OCI-LY1 (cell line): ENCODE results near the gene TVP23A.
"Not testable (repeated sequence)": the region's sequence is repeated elsewhere in the genome, so short reads cannot be mapped to it uniquely, and the experiment has no call there.

Experiments used
- H2AFZ ChIP-seq: fragments of 200-600 bp; sonication (generic), shearing (Covaris generic); 2 replicates; pipeline ENCODE4 v1.6.0; 2014; ENCODE audit warnings: antibody characterized with exemption, mild to moderate bottlenecking, low read length
- H3F3A ChIP-seq: fragments of 200-600 bp; sonication (generic), shearing (Covaris generic); 2 replicates; pipeline ENCODE4 v1.6.0; 2014; ENCODE audit warnings: mild to moderate bottlenecking, antibody characterized with exemption, low read length, moderate library complexity; ENCODE audit not compliant: insufficient read depth
- H3K27ac ChIP-seq: fragments of 200-600 bp; sonication (generic); 2 replicates; pipeline ENCODE4 v1.5.1; 2014; ENCODE audit warnings: low read length, mixed run types, mild to moderate bottlenecking, low read depth; ENCODE audit not compliant: poor library complexity, severe bottlenecking
- H3K27me3 ChIP-seq: fragments of 200-600 bp; sonication (generic); 2 replicates; pipeline ENCODE4 v1.6.0; 2014; ENCODE audit warnings: antibody characterized with exemption, mild to moderate bottlenecking, low read length, moderate library complexity; ENCODE audit not compliant: insufficient read depth
- H3K36me3 ChIP-seq: fragments of 200-600 bp; sonication (generic); 2 replicates; pipeline ENCODE4 v1.6.1; 2014; ENCODE audit warnings: mild to moderate bottlenecking, antibody characterized with exemption, low read length, moderate library complexity, mixed read lengths; ENCODE audit not compliant: insufficient read depth
- H3K4me1 ChIP-seq: fragments of 200-600 bp; sonication (generic); 2 replicates; pipeline ENCODE4 v1.5.1; 2014; ENCODE audit warnings: mild to moderate bottlenecking, low read length, moderate library complexity; ENCODE audit not compliant: insufficient read depth, severe bottlenecking
- H3K4me2 ChIP-seq: fragments of 200-600 bp; sonication (generic), shearing (Covaris generic); 2 replicates; pipeline ENCODE4 v1.6.1; 2014; ENCODE audit warnings: low read length
- H3K4me3 ChIP-seq: fragments of 200-600 bp; sonication (generic); 2 replicates; pipeline ENCODE4 v1.5.1; 2014; ENCODE audit warnings: low read length, low read depth, mild to moderate bottlenecking, mixed read lengths; ENCODE audit not compliant: poor library complexity, severe bottlenecking
- H3K79me2 ChIP-seq: fragments of 200-600 bp; shearing (Covaris generic); 2 replicates; pipeline ENCODE4 v1.6.1; 2016; ENCODE audit warnings: mixed run types, low read length, mixed read lengths; ENCODE audit not compliant: insufficient read depth
- H3K9ac ChIP-seq: fragments of 200-600 bp; sonication (generic), shearing (Covaris generic); 2 replicates; pipeline ENCODE4 v1.6.1; 2014; ENCODE audit warnings: mild to moderate bottlenecking, low read length, mixed read lengths
- H3K9me2 ChIP-seq: fragments of 200-600 bp; sonication (generic), shearing (Covaris generic); 2 replicates; pipeline ENCODE4 v1.6.1; 2014; ENCODE audit warnings: low read depth, mild to moderate bottlenecking, low read length, mixed read lengths
- H3K9me3 ChIP-seq: fragments of 200-600 bp; shearing (Covaris generic); 2 replicates; pipeline ENCODE4 v1.6.1; 2014; ENCODE audit warnings: low read length, mixed read lengths
- H4K20me1 ChIP-seq: fragments of 200-600 bp; sonication (generic), shearing (Covaris generic); 2 replicates; pipeline ENCODE4 v1.6.0; 2016; ENCODE audit warnings: mild to moderate bottlenecking, low read length; ENCODE audit not compliant: insufficient read depth
- CTCF ChIP-seq: fragments of 200-600 bp; sonication (generic), shearing (Covaris generic); IDR thresholded peaks from 2 replicates; pipeline ENCODE4 v1.5.1; 2017; ENCODE audit warnings: mild to moderate bottlenecking, antibody characterized with exemption, low read length, moderate library complexity, mixed read lengths
- EZH2 ChIP-seq: fragments of 200-600 bp; sonication (generic), shearing (Covaris generic); IDR thresholded peaks from 2 replicates; pipeline ENCODE4 v1.8.0; 2017; ENCODE audit warnings: borderline replicate concordance, mixed run types, mild to moderate bottlenecking, antibody characterized with exemption, low read length, moderate library complexity, mixed read lengths

Gene TVP23A

GRCh38 chr16:10743227-10743609 lies 75.4 kb downstream of the TVP23A start:
- Histone ChIP-seq H3K9ac (peak overlapping the region; percentile 66), H3K4me1 (peaks cover 29% of the 10 kb centered on the region), H3K4me2 (peak overlapping the region; percentile 70), H3K9me3 (no peaks in the 10 kb centered on the region), H3K36me3 (peaks cover 9% of the 10 kb centered on the region), H3K9me2 (no peaks in the 10 kb centered on the region), H3K27ac (peak overlapping the region; percentile 72), H3K79me2 (no peaks in the 10 kb centered on the region), H2AFZ (no peak overlapping the region), H3K27me3 (no peaks in the 10 kb centered on the region), H4K20me1 (no peaks in the 10 kb centered on the region), H3K4me3 (peak overlapping the region; percentile 61), H3F3A (no peaks in the 10 kb centered on the region)
- TF ChIP-seq EZH2, result no peak
- no peak for TF ChIP-seq CTCF

GRCh38 chr16:10741844-10742243 lies 76.8 kb downstream of the TVP23A start:
- Histone ChIP-seq H3K36me3 (no peaks in the 10 kb centered on the region), H3K4me3 (peak overlapping the region; percentile 9), H3F3A (no peaks in the 10 kb centered on the region), H3K27me3 (no peaks in the 10 kb centered on the region), H3K4me2 (peak overlapping the region; percentile 22), H3K79me2 (no peaks in the 10 kb centered on the region), H4K20me1 (no peaks in the 10 kb centered on the region), H3K27ac (peak overlapping the region; percentile 59), H3K9ac (peak overlapping the region; percentile 20; the same call in 1 of the 2 replicates), H3K4me1 (peaks cover 42% of the 10 kb centered on the region), H3K9me2 (no peaks in the 10 kb centered on the region), H3K9me3 (no peaks in the 10 kb centered on the region), H2AFZ (peak overlapping the region; percentile 14; the same call in 1 of the 2 replicates)
- TF ChIP-seq EZH2 (no peak), CTCF (no peak)

DNA sequence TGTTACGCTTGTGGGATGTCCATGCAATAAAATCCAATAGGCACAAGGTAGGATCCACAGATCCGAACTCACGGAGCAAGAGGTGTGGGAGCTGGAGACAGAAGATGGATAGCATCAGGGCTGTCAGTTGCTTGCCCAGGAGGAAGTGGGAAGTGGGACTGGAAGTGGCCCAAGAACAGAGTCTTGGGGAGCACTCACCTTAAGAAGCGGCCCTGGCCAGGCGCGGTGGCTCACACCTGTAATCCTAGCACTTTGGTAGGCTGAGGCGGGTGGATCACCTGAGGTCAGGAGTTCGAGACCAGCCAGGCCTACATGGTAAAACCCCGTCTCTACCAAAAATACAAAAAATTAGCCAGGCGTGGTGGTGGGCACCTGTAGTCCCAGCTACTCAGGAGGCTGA lies 77.3 kb downstream of the TVP23A start:
- not testable (repeated sequence) for H2AFZ ChIP-seq, H3K36me3 ChIP-seq, H3K9ac ChIP-seq, H3K4me2 ChIP-seq, H3K9me2 ChIP-seq, H3K79me2 ChIP-seq, H3F3A ChIP-seq, H3K9me3 ChIP-seq, H4K20me1 ChIP-seq, H3K27me3 ChIP-seq, H3K4me3 ChIP-seq
- H3K27ac ChIP-seq, result peak overlapping the region; percentile 59
- H3K4me1 ChIP-seq, result peaks cover 44% of the 10 kb centered on the region

- TF ChIP-seq CTCF, result no peak
- TF ChIP-seq EZH2, result no peak
- H3K9me3 ChIP-seq, result no peaks in the 10 kb centered on the region
- H3K9ac ChIP-seq, result no peak overlapping the region
- H2AFZ ChIP-seq, result no peak overlapping the region
- H3F3A ChIP-seq, result no peaks in the 10 kb centered on the region
- no peaks in the 10 kb centered on the region for H3K9me2 ChIP-seq
- no peak overlapping the region for H3K27ac ChIP-seq
- no peaks in the 10 kb centered on the region for H3K27me3 ChIP-seq
- no peaks in the 10 kb centered on the region for H3K79me2 ChIP-seq
- no peak overlapping the region for H3K4me2 ChIP-seq
- H3K36me3 ChIP-seq, result no peaks in the 10 kb centered on the region
- peaks cover 44% of the 10 kb centered on the region for H3K4me1 ChIP-seq
- no peak overlapping the region for H3K4me3 ChIP-seq
- no peaks in the 10 kb centered on the region for H4K20me1 ChIP-seq
Observed at GRCh38 chr16:10740845-10741208, 77.8 kb downstream of the TVP23A start.
